CD4-positive, alpha-beta T cell (primary cell): ENCODE measurements around the gene TMPRSS6. TPM values are rescaled to one million over a fixed set of nuclear protein-coding genes. Genes with fewer than 3 reads are reported as not detected.
"Not testable (repeated sequence)": the region's sequence is repeated elsewhere in the genome, so short reads cannot be mapped to it uniquely, and the experiment has no call there.

Experiments
- ATAC-seq: fragments of 200-7000 bp; cut with Tn5 transposase; one replicate; pipeline ENCODE4 v1.10.0; 2022; ENCODE audit warnings: mild to moderate bottlenecking; ENCODE audit not compliant: poor library complexity
- CTCF ChIA-PET: fragments of 350-600 bp; sonication (Branson Sonifier 250); formaldehyde crosslinking; loops from one replicate; lab custom pipeline; 2021; ENCODE audit warnings: antibody characterized with exemption, inconsistent platforms; lab: Charles Lee
- POLR2A ChIA-PET: fragments of 350-600 bp; sonication (Branson Sonifier 250); formaldehyde crosslinking; loops from one replicate; lab custom pipeline; 2021; ENCODE audit warnings: antibody characterized with exemption, inconsistent platforms; lab: Charles Lee
- DNase-seq, 14 experiments: peaks; one replicate each; pipeline ENCODE4 v3.0.0-alpha.2; 2013 to 2020; ENCODE audit warnings: mixed read lengths in 2 of 14
- H3K27ac ChIP-seq, 2 donors: one replicate each; pipeline versions ENCODE4 v1.5.1 to v1.7.0; 2013; ENCODE audit warnings: low read length in 2 of 2, low read depth in 1 of 2, mild to moderate bottlenecking in 1 of 2
- H3K27me3 ChIP-seq, 2 experiments: 1 replicate in 1 of 2; 2 replicates in 1 of 2; pipeline versions ENCODE4 v1.6.1 to v1.7.0; 2013; ENCODE audit warnings: low read length in 2 of 2, control low read depth in 1 of 2, mild to moderate bottlenecking in 1 of 2, moderate library complexity in 1 of 2; ENCODE audit not compliant: insufficient read depth in 2 of 2, control insufficient read depth in 1 of 2
- H3K36me3 ChIP-seq: one replicate; pipeline ENCODE4 v1.6.1; 2013; ENCODE audit warnings: low read length, control low read depth; ENCODE audit not compliant: insufficient read depth
- H3K4me1 ChIP-seq: one replicate; pipeline ENCODE4 v1.6.1; 2013; ENCODE audit warnings: low read length, control low read depth; ENCODE audit not compliant: insufficient read depth
- H3K4me3 ChIP-seq: one replicate; pipeline ENCODE4 v1.5.1; 2013; ENCODE audit warnings: mild to moderate bottlenecking, low read length, moderate library complexity
- H3K9me3 ChIP-seq, 2 experiments: 1 replicate in 1 of 2; 2 replicates in 1 of 2; pipeline versions ENCODE4 v1.6.1 to v1.7.0; 2013; ENCODE audit warnings: low read length in 2 of 2, mild to moderate bottlenecking in 2 of 2, control low read depth in 1 of 2, moderate library complexity in 1 of 2; ENCODE audit not compliant: control insufficient read depth in 1 of 2, insufficient read depth in 1 of 2
- H3K27ac Mint-ChIP-seq: one replicate; pipeline ENCODE4 v1.8.0; 2020; ENCODE audit warnings: mixed read lengths
- H3K27me3 Mint-ChIP-seq: one replicate; pipeline ENCODE4 v1.8.0; 2021; ENCODE audit warnings: mixed read lengths
- H3K36me3 Mint-ChIP-seq: one replicate; pipeline ENCODE4 v1.8.0; 2021; ENCODE audit warnings: low read depth, mixed read lengths
- H3K4me1 Mint-ChIP-seq: one replicate; pipeline ENCODE4 v1.8.0; 2021; ENCODE audit warnings: low read depth, mixed read lengths
- H3K4me3 Mint-ChIP-seq: one replicate; pipeline ENCODE4 v1.8.0; 2020; ENCODE audit warnings: mild to moderate bottlenecking, mixed read lengths
- H3K9me3 Mint-ChIP-seq: one replicate; pipeline ENCODE4 v1.8.0; 2020; ENCODE audit warnings: mixed read lengths
- CTCF ChIP-seq: fragments of 200-600 bp; IDR thresholded peaks from one replicate; pipeline ENCODE4 v1.8.0; 2022; ENCODE audit warnings: antibody characterized with exemption, mild to moderate bottlenecking
- intact Hi-C, 2 experiments: fragments of 100-400 bp; cut with DNase I in 1 of 2; cut with micrococcal nuclease in 1 of 2; formaldehyde crosslinking; loops; one replicate each; pipeline versions ENCODE4 v1.15.1 to v1.9.0; 2023 to 2025; cut with DNase I, micrococcal nuclease
- total RNA-seq, 174 experiments: library from RNA in 2 of 174; stranded (reverse) in 2 of 174; gene quantifications; one replicate each; pipeline ENCODE4 v1.2.3 and lab custom pipeline; 2021 to 2026

TMPRSS6 gene
- total RNA-seq, 2 experiments from 2014 or later: 0.19 to 0.39 TPM

DNA sequence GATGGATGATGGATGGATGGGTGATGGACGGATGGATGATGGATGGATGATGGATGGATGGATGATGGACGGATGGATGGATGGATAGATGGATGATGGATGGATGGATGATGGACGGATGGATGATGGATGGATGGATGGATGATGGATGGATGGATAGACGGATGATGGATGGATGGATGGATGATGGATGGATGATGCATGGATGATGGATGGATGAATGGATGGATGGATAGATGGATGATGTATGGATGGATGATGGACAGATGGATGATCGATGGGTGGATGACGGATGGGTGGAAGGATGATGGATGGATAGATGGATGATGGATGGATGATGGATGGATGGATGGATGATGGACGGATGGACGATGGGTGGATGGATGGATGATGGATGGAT lies 36.8 kb downstream of the TMPRSS6 start:
- H3K27me3 Mint-ChIP-seq: peaks cover 18% of the 10 kb centered on the region
- no peak overlapping the region for H3K4me3 Mint-ChIP-seq
- Histone ChIP-seq H3K27ac (no peak overlapping the region), H3K36me3 (no peaks in the 10 kb centered on the region), H3K4me3 (no peak overlapping the region), H3K27me3 (peaks cover 18 to 22% of the 10 kb centered on the region in 2 experiments), H3K9me3 (peaks cover 0 to 3% of the 10 kb centered on the region in 2 experiments), H3K4me1 (peaks cover 1% of the 10 kb centered on the region)
- intact Hi-C loops: no loop called here
- ChIA-PET CTCF (no interaction called here), POLR2A (no interaction called here)
- no peak overlapping the region for H3K27ac Mint-ChIP-seq
- peaks cover under 1% of the 10 kb centered on the region for H3K4me1 Mint-ChIP-seq
- DNase-seq (no peak), ATAC-seq (no peak)
- no peaks in the 10 kb centered on the region for H3K9me3 Mint-ChIP-seq
- no peaks in the 10 kb centered on the region for H3K36me3 Mint-ChIP-seq
- no peak for TF ChIP-seq CTCF

GRCh38 chr22:37071850-37072592 lies 37.5 kb downstream of the TMPRSS6 start:
- H3K9me3 Mint-ChIP-seq, H3K27ac ChIP-seq, H3K4me3 ChIP-seq, H3K4me3 Mint-ChIP-seq, H3K4me1 Mint-ChIP-seq, H3K9me3 ChIP-seq, H3K36me3 ChIP-seq, H3K36me3 Mint-ChIP-seq, POLR2A ChIA-PET, H3K27ac Mint-ChIP-seq, H3K4me1 ChIP-seq, DNase-seq, ATAC-seq, intact Hi-C loops, CTCF ChIA-PET: not testable (repeated sequence)
- peaks cover 20% of the 10 kb centered on the region for H3K27me3 Mint-ChIP-seq
- H3K27me3 ChIP-seq: peaks cover 18 to 25% of the 10 kb centered on the region in 2 experiments

DNA sequence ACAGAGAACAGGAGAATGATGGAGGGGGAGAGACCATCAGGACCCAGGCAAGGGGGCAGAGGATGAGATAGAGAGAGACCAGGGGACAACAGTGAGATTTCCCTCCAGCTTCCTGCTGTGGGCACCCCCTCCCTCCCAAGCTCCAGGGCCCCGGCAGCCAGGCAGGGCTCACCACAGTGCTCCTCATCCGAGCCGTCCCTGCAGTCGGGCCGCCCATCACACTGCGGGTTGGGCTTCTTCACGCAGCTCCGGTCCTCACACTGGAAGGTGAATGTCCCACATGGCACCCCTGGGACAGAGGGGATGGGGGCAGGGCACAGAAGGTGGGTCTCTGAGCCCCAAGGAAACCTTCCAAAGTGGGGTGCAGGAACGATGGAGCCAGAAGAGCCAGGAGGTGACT lies 38.8 kb downstream of the TMPRSS6 start:
- Histone ChIP-seq H3K36me3 (no peaks in the 10 kb centered on the region), H3K9me3 (peaks cover 0 to 3% of the 10 kb centered on the region in 2 experiments), H3K27ac (no peak overlapping the region), H3K4me3 (no peak overlapping the region), H3K27me3 (peaks cover 18 to 25% of the 10 kb centered on the region in 2 experiments), H3K4me1 (no peaks in the 10 kb centered on the region)
- intact Hi-C loops: no loop called here
- peaks cover 20% of the 10 kb centered on the region for H3K27me3 Mint-ChIP-seq
- no peaks in the 10 kb centered on the region for H3K4me1 Mint-ChIP-seq
- ChIA-PET CTCF (no interaction called here), POLR2A (interaction anchor here (2.2 kb wide), 1 partner anchor 9 kb away, joined by 5 read pairs; no protein-coding TSS in a partner anchor)
- no peaks in the 10 kb centered on the region for H3K9me3 Mint-ChIP-seq
- ATAC-seq (no peak), DNase-seq (no peak)
- no peak for TF ChIP-seq CTCF
- no peak overlapping the region for H3K27ac Mint-ChIP-seq
- no peaks in the 10 kb centered on the region for H3K36me3 Mint-ChIP-seq
- H3K4me3 Mint-ChIP-seq: no peak overlapping the region
